Measurements from ENCODE around the gene ITGA8.

DNA sequence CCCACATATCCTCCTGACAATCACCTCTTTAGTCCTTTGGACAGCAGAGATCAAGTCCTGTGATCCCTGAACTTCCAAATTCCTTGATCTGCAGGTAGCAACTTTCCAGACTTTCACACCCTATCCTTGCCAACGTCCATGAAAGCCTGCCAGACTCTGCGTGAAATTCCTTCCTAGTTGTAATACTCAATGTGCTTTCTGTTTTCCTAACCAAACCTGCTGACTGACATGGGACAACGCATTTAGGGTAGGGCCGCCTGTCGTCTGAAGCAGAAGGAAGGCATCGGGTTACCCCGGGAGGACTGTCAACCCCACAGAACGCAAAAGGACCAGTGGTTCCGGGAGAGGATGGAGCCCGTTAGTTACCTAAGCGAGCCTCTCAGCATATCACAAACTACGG is 23.9 kb downstream of the ITGA8 start:
- TF ChIP-seq, protein P1, sequence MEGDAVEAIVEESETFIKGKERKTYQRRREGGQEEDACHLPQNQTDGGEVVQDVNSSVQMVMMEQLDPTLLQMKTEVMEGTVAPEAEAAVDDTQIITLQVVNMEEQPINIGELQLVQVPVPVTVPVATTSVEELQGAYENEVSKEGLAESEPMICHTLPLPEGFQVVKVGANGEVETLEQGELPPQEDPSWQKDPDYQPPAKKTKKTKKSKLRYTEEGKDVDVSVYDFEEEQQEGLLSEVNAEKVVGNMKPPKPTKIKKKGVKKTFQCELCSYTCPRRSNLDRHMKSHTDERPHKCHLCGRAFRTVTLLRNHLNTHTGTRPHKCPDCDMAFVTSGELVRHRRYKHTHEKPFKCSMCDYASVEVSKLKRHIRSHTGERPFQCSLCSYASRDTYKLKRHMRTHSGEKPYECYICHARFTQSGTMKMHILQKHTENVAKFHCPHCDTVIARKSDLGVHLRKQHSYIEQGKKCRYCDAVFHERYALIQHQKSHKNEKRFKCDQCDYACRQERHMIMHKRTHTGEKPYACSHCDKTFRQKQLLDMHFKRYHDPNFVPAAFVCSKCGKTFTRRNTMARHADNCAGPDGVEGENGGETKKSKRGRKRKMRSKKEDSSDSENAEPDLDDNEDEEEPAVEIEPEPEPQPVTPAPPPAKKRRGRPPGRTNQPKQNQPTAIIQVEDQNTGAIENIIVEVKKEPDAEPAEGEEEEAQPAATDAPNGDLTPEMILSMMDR (IDR thresholded peaks at IDR 0.05), result no peak
- no peak for TF ChIP-seq EP300 (IDR thresholded peaks at IDR 0.05)

Data from ovary (tissue), 3 donors.